Liver (tissue), 9 donors: ENCODE measurements around the gene KIAA1755. TPM values are rescaled to one million over a fixed set of nuclear protein-coding genes. Genes with fewer than 3 reads are reported as not detected.
A peak's percentile ranks its signal among the peaks of the same experiment; 100 is the strongest.

Experiments used
- DNase-seq: peaks from one replicate; pipeline ENCODE4 v3.0.0-alpha.2; 2017; ENCODE audit warnings: low spot score
- H3K27ac ChIP-seq, 2 donors: one replicate each; pipeline ENCODE4 v1.7.0; 2013; ENCODE audit warnings: inconsistent platforms in 2 of 2, low read length in 2 of 2, control low read depth in 1 of 2, low read depth in 1 of 2, mild to moderate bottlenecking in 1 of 2
- H3K27me3 ChIP-seq, 4 donors: one replicate each; pipeline versions ENCODE4 v1.6.1 to v1.7.0; 2013; ENCODE audit warnings: low read length in 3 of 4, inconsistent platforms in 1 of 4, mild to moderate bottlenecking in 1 of 4, moderate library complexity in 1 of 4; ENCODE audit not compliant: control insufficient read depth in 4 of 4, insufficient read depth in 4 of 4
- H3K36me3 ChIP-seq, 4 donors: one replicate each; pipeline versions ENCODE4 v1.6.1 to v1.7.0; 2013; ENCODE audit warnings: low read length in 3 of 4, mild to moderate bottlenecking in 3 of 4, low read depth in 1 of 4, moderate library complexity in 1 of 4; ENCODE audit not compliant: control insufficient read depth in 4 of 4, insufficient read depth in 3 of 4
- H3K4me1 ChIP-seq, 4 donors: one replicate each; pipeline versions ENCODE4 v1.6.1 to v1.7.0; 2013; ENCODE audit warnings: low read length in 3 of 4, mild to moderate bottlenecking in 3 of 4, moderate library complexity in 1 of 4; ENCODE audit not compliant: control insufficient read depth in 4 of 4, insufficient read depth in 4 of 4
- H3K4me3 ChIP-seq, 3 donors: one replicate each; pipeline versions ENCODE4 v1.6.1 to v1.7.0; 2013; ENCODE audit warnings: low read length in 3 of 3, control low read depth in 1 of 3, low read depth in 1 of 3, mild to moderate bottlenecking in 1 of 3
- H3K9ac ChIP-seq, 2 donors: one replicate each; pipeline ENCODE4 v1.7.0; 2013; ENCODE audit warnings: low read length in 2 of 2, mild to moderate bottlenecking in 2 of 2, moderate library complexity in 2 of 2, control low read depth in 1 of 2, low read depth in 1 of 2
- H3K9me3 ChIP-seq, 4 donors: one replicate each; pipeline versions ENCODE4 v1.6.1 to v1.7.0; 2013; ENCODE audit warnings: low read length in 3 of 4; ENCODE audit not compliant: control insufficient read depth in 4 of 4
- ATF3 ChIP-seq: IDR thresholded peaks from 2 replicates; pipeline ENCODE4 v1.6.1; 2016; ENCODE audit warnings: antibody characterized with exemption
- FOXA1 ChIP-seq: IDR thresholded peaks from 2 replicates; pipeline ENCODE4 v1.6.1; 2016; ENCODE audit warnings: antibody characterized with exemption
- FOXA2 ChIP-seq: IDR thresholded peaks from 2 replicates; pipeline ENCODE4 v1.6.1; 2016; ENCODE audit warnings: antibody characterized with exemption
- GABPA ChIP-seq, 2 donors: IDR thresholded peaks in 1 of 2; conservative IDR thresholded peaks in 1 of 2; 2 replicates each; pipeline ENCODE4 v1.6.1; 2016; ENCODE audit warnings: antibody characterized with exemption in 2 of 2, mild to moderate bottlenecking in 1 of 2, moderate library complexity in 1 of 2
- HNF4A ChIP-seq, 2 donors: conservative IDR thresholded peaks; 2 replicates each; pipeline ENCODE4 v1.6.1; 2016; ENCODE audit warnings: antibody characterized with exemption in 2 of 2, mild to moderate bottlenecking in 2 of 2
- HNF4G ChIP-seq: IDR thresholded peaks from 2 replicates; pipeline ENCODE4 v1.6.1; 2016; ENCODE audit warnings: antibody characterized with exemption
- JUND ChIP-seq, 2 donors: IDR thresholded peaks; 2 replicates each; pipeline ENCODE4 v1.6.1; 2016; ENCODE audit warnings: antibody characterized with exemption in 2 of 2
- MAX ChIP-seq: IDR thresholded peaks from 2 replicates; pipeline ENCODE4 v1.6.1; 2016; ENCODE audit warnings: antibody characterized with exemption
- NR2F2 ChIP-seq: IDR thresholded peaks from 2 replicates; pipeline ENCODE4 v1.6.1; 2016; ENCODE audit warnings: antibody characterized with exemption
- RAD21 ChIP-seq, 2 donors: IDR thresholded peaks; 2 replicates each; pipeline ENCODE4 v1.6.1; 2016; ENCODE audit warnings: antibody characterized with exemption in 2 of 2, mild to moderate bottlenecking in 2 of 2
- REST ChIP-seq: IDR thresholded peaks from 2 replicates; pipeline ENCODE4 v1.6.1; 2016; ENCODE audit warnings: antibody characterized with exemption, mild to moderate bottlenecking
- RXRA ChIP-seq, 2 donors: IDR thresholded peaks; 2 replicates each; pipeline ENCODE4 v1.6.1; 2017 to 2018; ENCODE audit warnings: antibody characterized with exemption in 2 of 2, mild to moderate bottlenecking in 1 of 2
- SP1 ChIP-seq: IDR thresholded peaks from 2 replicates; pipeline ENCODE4 v1.6.1; 2018; ENCODE audit warnings: antibody characterized with exemption, mild to moderate bottlenecking
- TAF1 ChIP-seq: conservative IDR thresholded peaks from 2 replicates; pipeline ENCODE4 v1.6.1; 2016; ENCODE audit warnings: antibody characterized with exemption, mild to moderate bottlenecking
- YY1 ChIP-seq: IDR thresholded peaks from 2 replicates; pipeline ENCODE4 v1.6.1; 2016; ENCODE audit warnings: antibody characterized with exemption, mild to moderate bottlenecking
- ZBTB33 ChIP-seq: IDR thresholded peaks from 2 replicates; pipeline ENCODE4 v1.6.1; 2016; ENCODE audit warnings: antibody characterized with exemption
- WGBS: extraction: QIAGEN DNeasy Blood & Tissue Kit; methylation state at CpG from one replicate; pipeline ENCODE4 v1.1.7; 2013; 5-methylcytosine and 5-hydroxymethylcytosine counted together
- polyA plus RNA-seq, 2 donors: library from polyadenylated mRNA; stranded (reverse) in 1 of 2; unstranded in 1 of 2; fragments of 200-250 nt in 1 of 2; fragments of >200 nt in 1 of 2; fragmentation: Nextera tagmentation in 1 of 2; extraction: Ambion mirVana in 1 of 2; gene quantifications; one replicate each; pipeline versions ENCODE4 v1.2.1 to v1.2.3, GENCODE V29; 2013 to 2015
- total RNA-seq, 2 donors: library from RNA; depleted of rRNA; stranded (reverse); fragments of >200 nt; gene quantifications; one replicate each; pipeline ENCODE4 v1.2.3, GENCODE V29; 2014
- donor health status: healthy.
- donor health status: healthy.
- donor health status: healthy.
- donor health status: healthy.
- donor health status: healthy.

The KIAA1755 gene
- total and polyA plus RNA-seq, 4 donors, result 0.09 to 1.4 (median 0.81) TPM

GRCh38 chr20:38260025-38260377, 534 bp downstream of the KIAA1755 start:
- peak overlapping the region in 2 of 3 donors; percentile 30 to 39 for H3K4me3 ChIP-seq
- no peaks in the 10 kb centered on the region for H3K36me3 ChIP-seq
- TF ChIP-seq ATF3, result no peak
- no peak for TF ChIP-seq FOXA2
- TF ChIP-seq HNF4A (conservative IDR thresholded peaks at IDR 0.05), result peak; percentile 63 to 82
- peak; percentile 32 to 34 for TF ChIP-seq RXRA (IDR thresholded peaks at IDR 0.05)
- TF ChIP-seq HNF4G, result peak; percentile 47
- TF ChIP-seq FOXA1, result peak; percentile 37
- peak; percentile 61 for TF ChIP-seq SP1
- TF ChIP-seq RAD21 (IDR thresholded peaks at IDR 0.05), result peak in 1 of 2 donors; percentile 3
- no peaks in the 10 kb centered on the region for H3K9me3 ChIP-seq
- WGBS, result 8% methylated on average over 5 of the region's 5 CpGs
- H3K27ac ChIP-seq, result peak overlapping the region in 1 of 2 donors; percentile 33
- no peak for DNase-seq
- H3K4me1 ChIP-seq, result peaks cover 4 to 15% (median 9%) of the 10 kb centered on the region in 4 donors
- no peaks in the 10 kb centered on the region for H3K27me3 ChIP-seq
- H3K9ac ChIP-seq, result no peak overlapping the region

- H3K27me3 ChIP-seq, result no peaks in the 10 kb centered on the region
- H3K27ac ChIP-seq, result no peak overlapping the region
- no peak overlapping the region for H3K9ac ChIP-seq
- no peaks in the 10 kb centered on the region for H3K9me3 ChIP-seq
- H3K36me3 ChIP-seq, result no peaks in the 10 kb centered on the region
- DNase-seq, result no peak
- H3K4me1 ChIP-seq, result peaks cover 4 to 15% (median 9%) of the 10 kb centered on the region in 4 donors
- WGBS, result 94% methylated on average over 7 of the region's 7 CpGs
- TF ChIP-seq FOXA1, result no peak
- no peak for TF ChIP-seq TAF1
- TF ChIP-seq MAX, result no peak
- TF ChIP-seq ZBTB33, result no peak
- TF ChIP-seq RAD21 (IDR thresholded peaks at IDR 0.05), result no peak
- no peak for TF ChIP-seq SP1
- no peak for TF ChIP-seq NR2F2
- no peak for TF ChIP-seq YY1
- TF ChIP-seq GABPA (IDR thresholded peaks at IDR 0.05 in 1 of 2, conservative IDR thresholded peaks at IDR 0.05 in 1 of 2), result no peak
- TF ChIP-seq FOXA2, result no peak
- no peak for TF ChIP-seq JUND (IDR thresholded peaks at IDR 0.05)
- no peak for TF ChIP-seq HNF4G
- no peak for TF ChIP-seq ATF3
- TF ChIP-seq RXRA (IDR thresholded peaks at IDR 0.05), result no peak
- no peak overlapping the region for H3K4me3 ChIP-seq
Measured at GRCh38 chr20:38258545-38259215, 1.9 kb downstream of the KIAA1755 start.

- Histone ChIP-seq H3K9me3 (no peaks in the 10 kb centered on the region), H3K9ac (no peak overlapping the region), H3K4me3 (no peak overlapping the region), H3K27ac (no peak overlapping the region), H3K4me1 (peaks cover 4 to 15% (median 9%) of the 10 kb centered on the region in 4 donors), H3K27me3 (no peaks in the 10 kb centered on the region), H3K36me3 (no peaks in the 10 kb centered on the region)
- WGBS, result 83% methylated on average over 2 of the region's 2 CpGs
- no peak for TF ChIP-seq GABPA (IDR thresholded peaks at IDR 0.05 in 1 of 2, conservative IDR thresholded peaks at IDR 0.05 in 1 of 2)
- no peak for TF ChIP-seq REST
- TF ChIP-seq YY1, result no peak
- no peak for TF ChIP-seq FOXA2
- TF ChIP-seq ZBTB33, result no peak
- no peak for TF ChIP-seq MAX
- DNase-seq, result no peak
Measured at GRCh38 chr20:38256966-38257365, 3.6 kb downstream of the KIAA1755 start.
